ENCODE results near the gene PIR.

Gene PIR

DNA sequence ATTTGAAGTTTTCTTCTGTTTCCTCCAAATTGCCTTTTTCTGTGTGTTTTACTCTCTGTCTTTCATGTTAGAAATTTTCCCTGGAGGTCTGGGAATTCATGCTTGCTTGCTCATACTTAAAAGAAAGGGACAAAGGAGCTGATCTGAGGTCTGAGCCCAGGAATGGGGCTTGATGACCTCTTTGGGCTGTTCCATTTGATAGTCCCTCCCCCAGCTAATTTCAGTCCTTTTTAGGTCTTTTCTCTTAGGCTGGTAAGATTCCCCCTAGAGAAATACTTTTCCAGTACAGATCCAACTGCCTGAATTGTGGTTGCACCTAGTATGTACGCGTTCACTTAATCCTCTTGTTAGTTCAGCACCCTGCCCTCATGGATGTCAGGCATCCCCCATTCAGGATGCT, 152.3 kb downstream of the PIR start:
- no peak overlapping the region for H3K4me3 ChIP-seq (ENCODE audit: low read depth, low read length)
- TF ChIP-seq, protein P1, sequence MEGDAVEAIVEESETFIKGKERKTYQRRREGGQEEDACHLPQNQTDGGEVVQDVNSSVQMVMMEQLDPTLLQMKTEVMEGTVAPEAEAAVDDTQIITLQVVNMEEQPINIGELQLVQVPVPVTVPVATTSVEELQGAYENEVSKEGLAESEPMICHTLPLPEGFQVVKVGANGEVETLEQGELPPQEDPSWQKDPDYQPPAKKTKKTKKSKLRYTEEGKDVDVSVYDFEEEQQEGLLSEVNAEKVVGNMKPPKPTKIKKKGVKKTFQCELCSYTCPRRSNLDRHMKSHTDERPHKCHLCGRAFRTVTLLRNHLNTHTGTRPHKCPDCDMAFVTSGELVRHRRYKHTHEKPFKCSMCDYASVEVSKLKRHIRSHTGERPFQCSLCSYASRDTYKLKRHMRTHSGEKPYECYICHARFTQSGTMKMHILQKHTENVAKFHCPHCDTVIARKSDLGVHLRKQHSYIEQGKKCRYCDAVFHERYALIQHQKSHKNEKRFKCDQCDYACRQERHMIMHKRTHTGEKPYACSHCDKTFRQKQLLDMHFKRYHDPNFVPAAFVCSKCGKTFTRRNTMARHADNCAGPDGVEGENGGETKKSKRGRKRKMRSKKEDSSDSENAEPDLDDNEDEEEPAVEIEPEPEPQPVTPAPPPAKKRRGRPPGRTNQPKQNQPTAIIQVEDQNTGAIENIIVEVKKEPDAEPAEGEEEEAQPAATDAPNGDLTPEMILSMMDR (IDR thresholded peaks at IDR 0.05; ENCODE audit: low read depth, low read length): no peak

DNA sequence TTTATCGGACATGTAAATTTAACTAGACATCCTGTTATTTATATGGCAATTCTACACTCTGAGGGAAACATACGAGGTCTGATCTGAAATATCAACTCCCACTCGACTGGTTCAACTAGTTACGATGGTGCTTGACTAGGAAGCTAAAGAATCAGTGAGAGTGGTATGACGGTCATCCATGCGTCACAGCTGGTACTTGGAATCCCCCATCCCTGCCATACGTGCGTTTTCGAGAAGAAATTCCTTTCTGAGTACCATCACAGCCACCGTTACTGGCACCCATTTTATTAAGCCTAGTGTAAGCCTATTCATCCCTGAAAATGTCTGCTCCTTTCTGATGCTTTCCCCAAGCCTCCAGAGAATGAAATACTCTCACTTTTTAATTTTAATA, 157.1 kb downstream of the PIR start:
- H3K4me3 ChIP-seq (ENCODE audit: low read depth, low read length): peak overlapping the region; percentile 55
- TF ChIP-seq, protein P1 (IDR thresholded peaks at IDR 0.05; ENCODE audit: low read depth, low read length): no peak

DNA sequence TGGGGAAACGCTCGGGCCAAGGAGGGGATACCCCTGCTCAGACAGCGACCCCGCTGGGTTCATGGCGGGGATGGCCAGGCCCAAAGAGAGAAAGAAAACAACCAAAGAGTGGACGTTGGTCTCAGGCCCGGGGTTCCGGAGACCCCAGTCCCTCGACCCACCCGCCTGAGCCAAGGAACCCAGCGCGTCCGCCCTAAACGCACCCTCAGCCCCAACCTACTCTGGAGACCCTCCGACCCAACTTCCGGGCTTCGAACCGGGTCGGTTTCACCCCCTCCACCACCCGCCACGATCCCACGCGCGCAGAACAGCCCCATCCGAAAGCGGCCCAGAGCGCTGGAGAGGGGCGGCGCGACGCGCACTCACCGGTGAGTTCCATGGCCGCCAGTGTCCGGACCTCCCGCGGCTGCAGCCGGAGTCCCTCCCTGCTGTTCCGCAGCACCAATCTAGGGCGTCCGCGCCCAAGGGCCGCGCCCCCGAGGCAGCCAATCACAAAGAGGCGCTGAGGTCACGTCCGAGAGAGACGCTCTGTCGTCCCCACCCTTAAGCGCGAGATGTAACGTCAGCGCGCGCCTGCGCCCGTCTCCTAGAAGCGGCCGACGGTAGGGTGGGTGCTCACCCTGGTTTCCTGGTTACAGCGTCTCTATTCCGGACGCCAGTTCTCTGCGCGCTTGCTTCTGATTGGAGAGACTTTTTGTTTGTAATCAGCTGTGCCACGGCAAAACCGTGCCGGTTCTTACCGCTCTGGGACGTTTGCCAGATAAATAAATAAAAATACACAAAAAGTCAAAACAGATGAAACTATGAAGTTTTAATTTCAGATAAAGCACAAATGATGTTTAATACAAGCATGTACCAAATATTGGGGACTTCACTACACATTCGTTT, 157.8 kb downstream of the PIR start, which contains the start of gene PIGA:
TSS of gene PIGA (minus strand) at position 389 of the 888 bp plus-strand sequence. CDS start 3,593 bp downstream, outside the sequence.
- peak within 1 kb of the TSS; percentile 77 for H3K4me3 ChIP-seq (ENCODE audit: low read depth, low read length)
- TF ChIP-seq, protein P1 (IDR thresholded peaks at IDR 0.05; ENCODE audit: low read depth, low read length): no peak
